ENCODE results near the gene SORCS2.

Gene SORCS2

DNA sequence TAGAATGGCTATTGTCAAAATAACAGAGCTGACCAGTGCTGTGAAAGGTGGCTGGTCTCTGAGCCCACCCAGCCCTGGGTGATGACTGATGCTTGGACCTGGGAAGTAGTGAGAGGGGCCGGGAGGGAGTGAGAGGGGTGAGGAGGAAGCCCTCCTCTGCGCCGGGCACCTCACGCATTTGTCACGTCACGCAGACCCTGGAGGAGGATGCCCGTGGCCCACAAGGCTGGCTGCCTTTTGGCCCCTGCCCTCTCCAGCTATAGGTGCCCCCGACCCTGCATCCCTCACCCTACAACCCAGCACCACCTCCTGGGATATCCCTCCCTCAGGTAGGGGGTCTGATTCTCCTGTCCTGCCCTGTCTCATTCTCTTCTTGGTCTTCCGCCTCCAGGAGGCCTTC is 539.9 kb downstream of the SORCS2 start:
- TF ChIP-seq CTCF (IDR thresholded peaks at IDR 0.05; ENCODE audit: extremely low read depth, missing control alignments), result no peak
- DNase-seq (ENCODE audit: low spot score), result no peak

- no peak for DNase-seq (ENCODE audit: low spot score)
- TF ChIP-seq CTCF (IDR thresholded peaks at IDR 0.05; ENCODE audit: extremely low read depth, missing control alignments), result no peak
Observed at GRCh38 chr4:7733201-7733600, 540.9 kb downstream of the SORCS2 start.

DNA sequence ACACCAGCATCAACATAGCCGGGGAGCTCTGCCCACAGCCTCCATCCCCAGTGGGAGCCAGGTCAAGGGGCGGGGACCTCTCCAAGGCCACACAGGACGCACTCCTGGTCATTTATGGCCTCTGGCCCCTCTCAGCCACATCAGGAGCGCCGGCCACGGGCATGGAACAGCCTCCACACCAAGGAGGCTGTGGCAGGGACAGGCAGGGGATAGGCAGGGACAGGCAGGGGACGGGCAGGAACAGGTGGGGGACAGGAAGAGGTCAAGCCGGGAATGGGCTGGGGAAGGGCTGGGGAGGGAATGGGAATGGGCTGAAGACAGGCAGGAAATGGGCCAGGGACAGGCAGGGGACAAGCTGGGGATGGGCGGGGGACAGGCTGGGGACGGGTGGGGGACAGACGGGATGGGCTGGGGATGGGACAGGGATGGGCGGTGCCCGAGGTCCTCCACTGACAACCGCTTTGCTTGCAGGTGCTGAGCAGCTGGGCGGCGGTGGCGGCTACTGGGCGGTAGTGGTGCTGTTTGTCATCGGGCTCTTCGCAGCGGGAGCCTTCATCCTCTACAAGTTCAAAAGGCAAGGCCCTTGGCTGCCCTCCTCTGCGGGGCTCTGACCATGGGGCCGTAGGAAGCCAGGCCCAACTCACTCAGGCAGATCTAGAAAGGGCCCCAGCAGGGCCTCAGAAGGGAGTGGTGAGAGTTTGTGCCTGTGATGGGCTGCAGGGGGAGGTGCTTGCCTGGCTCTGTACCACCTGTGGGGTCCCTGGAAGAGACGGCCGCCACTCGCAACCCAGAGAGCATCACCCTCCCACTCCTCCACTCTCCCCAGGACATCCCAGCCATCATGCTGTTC is 541.7 kb downstream of the SORCS2 start:
- no peak for TF ChIP-seq CTCF (IDR thresholded peaks at IDR 0.05; ENCODE audit: extremely low read depth, missing control alignments)
- no peak for DNase-seq (ENCODE audit: low spot score)

DNA sequence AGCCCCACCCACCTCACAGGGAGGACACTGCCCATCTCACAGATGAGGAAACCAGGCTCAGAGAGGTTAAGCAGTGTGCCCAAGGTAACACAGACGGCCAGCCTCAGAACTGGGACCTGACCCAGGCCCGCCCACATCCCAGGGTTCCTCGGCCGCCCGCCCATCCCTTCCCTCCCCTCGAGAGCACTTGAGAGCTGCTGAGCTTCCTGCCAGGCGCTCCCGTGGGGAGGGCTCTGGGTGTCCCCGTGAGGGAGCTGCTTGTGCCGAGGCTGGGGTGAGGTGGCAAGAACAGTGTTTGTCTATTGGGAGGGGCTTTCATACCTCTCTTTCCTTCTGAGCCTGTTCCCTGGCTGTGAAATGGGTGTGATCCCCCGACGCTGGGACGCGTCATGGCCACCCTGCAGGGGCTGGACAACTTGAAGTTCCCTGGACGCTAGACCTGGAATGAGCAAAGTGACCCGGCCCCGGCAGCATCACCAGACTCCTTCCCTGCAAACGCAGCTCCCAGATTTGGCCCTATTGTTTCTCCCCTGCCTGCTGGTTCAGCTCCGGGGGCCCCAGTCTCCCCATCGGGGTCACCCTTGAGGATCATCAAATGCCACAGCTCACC is 542.4 kb downstream of the SORCS2 start:
- no peak for TF ChIP-seq CTCF (IDR thresholded peaks at IDR 0.05; ENCODE audit: extremely low read depth, missing control alignments)
- no peak for DNase-seq (ENCODE audit: low spot score)

DNA sequence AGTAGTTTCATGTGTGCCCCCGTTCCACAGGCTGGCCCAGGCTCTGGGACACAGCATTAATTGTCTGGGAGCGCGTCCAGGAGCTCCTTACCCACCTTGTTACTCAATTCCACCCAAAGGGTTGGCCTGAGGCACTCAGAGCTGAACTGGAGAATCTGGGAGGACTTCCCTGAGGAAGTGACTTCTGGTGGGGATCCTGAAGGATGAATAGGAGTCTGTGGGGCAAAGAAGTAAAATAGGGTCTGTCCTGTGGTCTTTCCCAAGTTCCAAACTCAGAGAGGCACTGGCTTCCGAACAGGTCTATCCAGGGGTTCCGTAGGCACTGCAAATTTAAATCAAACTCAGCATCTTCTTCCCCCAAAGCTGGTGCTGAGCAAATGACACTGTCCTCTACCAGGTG is 543.1 kb downstream of the SORCS2 start:
- TF ChIP-seq CTCF (IDR thresholded peaks at IDR 0.05; ENCODE audit: extremely low read depth, missing control alignments), result no peak
- no peak for DNase-seq (ENCODE audit: low spot score)

GRCh38 chr4:7735961-7736360 is 543.6 kb downstream of the SORCS2 start:
- no peak for TF ChIP-seq CTCF (IDR thresholded peaks at IDR 0.05; ENCODE audit: extremely low read depth, missing control alignments)
- DNase-seq (ENCODE audit: low spot score), result no peak

- no peak for TF ChIP-seq CTCF (IDR thresholded peaks at IDR 0.05; ENCODE audit: extremely low read depth, missing control alignments)
- no peak for DNase-seq (ENCODE audit: low spot score)
Observed at GRCh38 chr4:7736436-7737267, 544.3 kb downstream of the SORCS2 start.

Data from GM20000 (cell line).